ENCODE results near the gene RARRES2.

- TF ChIP-seq CTCF (IDR thresholded peaks at IDR 0.05 in 2 of 3, conservative IDR thresholded peaks at IDR 0.05 in 1 of 3; ENCODE audit: borderline replicate concordance in 1 of 3, insufficient read depth in 1 of 3, low read depth in 2 of 3, low read length in 2 of 3) = no peak
- TF ChIP-seq ZFX (IDR thresholded peaks at IDR 0.05) = no peak
- no peak for TF ChIP-seq YY1 (IDR thresholded peaks at IDR 0.05; ENCODE audit: extremely low read depth, insufficient replicate concordance, low read depth, low read length)
- no peak for TF ChIP-seq POLR2A (IDR thresholded peaks at IDR 0.05; ENCODE audit: borderline replicate concordance, extremely low read depth, insufficient read depth, insufficient read length)
- TF ChIP-seq CEBPB (IDR thresholded peaks at IDR 0.05; ENCODE audit: low read depth) = no peak
- TF ChIP-seq REST (IDR thresholded peaks at IDR 0.05; ENCODE audit: low read depth) = no peak
- no peak for TF ChIP-seq JUND (IDR thresholded peaks at IDR 0.05)
- TF ChIP-seq EZH2 (IDR thresholded peaks at IDR 0.05) = no peak
- no peak for TF ChIP-seq SP1 (IDR thresholded peaks at IDR 0.05; ENCODE audit: low read depth)
- no peak for TF ChIP-seq MAX (IDR thresholded peaks at IDR 0.05)
- no peak for TF ChIP-seq POLR2AphosphoS5 (IDR thresholded peaks at IDR 0.05; ENCODE audit: low read depth, low read length)
- no peak for TF ChIP-seq SRF (IDR thresholded peaks at IDR 0.05; ENCODE audit: low read depth)
- TF ChIP-seq SIN3A (IDR thresholded peaks at IDR 0.05; ENCODE audit: low read depth) = no peak
- TF ChIP-seq EGR1 (IDR thresholded peaks at IDR 0.05; ENCODE audit: low read depth) = no peak
Observed at GRCh38 chr7:150341263-150342120, at the start of gene RARRES2.

Data from HCT116 (cell line).